Karpas-422 (cell line): Measurements from ENCODE around the gene GRM4. TPM values are rescaled to one million over a fixed set of nuclear protein-coding genes. Genes with fewer than 3 reads are reported as not detected.

Experiments
- DNase-seq: peaks from one replicate; pipeline ENCODE4 v3.0.0-alpha.2; 2015
- H2AFZ ChIP-seq: fragments of 200-600 bp; sonication (generic); 2 replicates; pipeline ENCODE4 v1.6.1; 2014; ENCODE audit warnings: antibody characterized with exemption, low read length, mixed read lengths
- H3K27ac ChIP-seq: fragments of 200-600 bp; sonication (generic); 2 replicates; pipeline ENCODE4 v1.5.1; 2014; ENCODE audit warnings: mild to moderate bottlenecking, low read length, moderate library complexity
- H3K27me3 ChIP-seq: fragments of 200-600 bp; sonication (generic); 2 replicates; pipeline ENCODE4 v1.6.1; 2014; ENCODE audit warnings: low read length, mixed read lengths
- H3K36me3 ChIP-seq: fragments of 200-600 bp; sonication (generic); 2 replicates; pipeline ENCODE4 v1.6.1; 2014; ENCODE audit warnings: low read length, mixed read lengths; ENCODE audit not compliant: insufficient read depth
- H3K4me1 ChIP-seq: fragments of 200-600 bp; sonication (generic); 2 replicates; pipeline ENCODE4 v1.6.1; 2014; ENCODE audit warnings: mild to moderate bottlenecking, low read length, mixed read lengths
- H3K4me2 ChIP-seq: fragments of 200-600 bp; sonication (generic); 2 replicates; pipeline ENCODE4 v1.6.1; 2014; ENCODE audit warnings: low read length, low read depth, mild to moderate bottlenecking; ENCODE audit not compliant: poor library complexity, severe bottlenecking
- H3K4me3 ChIP-seq: fragments of 200-600 bp; sonication (generic); 2 replicates; pipeline ENCODE4 v1.5.1; 2014; ENCODE audit warnings: mild to moderate bottlenecking, antibody characterized with exemption, low read length, mixed read lengths
- H3K79me2 ChIP-seq: fragments of 200-600 bp; sonication (generic); 2 replicates; pipeline ENCODE4 v1.6.1; 2014; ENCODE audit warnings: mild to moderate bottlenecking, low read length, mixed read lengths
- H3K9ac ChIP-seq: fragments of 200-600 bp; sonication (generic); 2 replicates; pipeline ENCODE4 v1.6.0; 2014; ENCODE audit warnings: low read length
- H3K9me2 ChIP-seq: fragments of 200-600 bp; sonication (generic), shearing (Covaris generic); replicated peaks from 2 replicates; pipeline ENCODE4 v1.6.0; 2014; ENCODE audit warnings: mild to moderate bottlenecking, low read length, moderate library complexity; ENCODE audit not compliant: insufficient read depth
- H3K9me3 ChIP-seq: fragments of 300-700, 200-600 bp; sonication (generic); 2 replicates; pipeline ENCODE4 v1.6.1; 2014; ENCODE audit warnings: low read length, mixed read lengths
- H4K20me1 ChIP-seq: fragments of 200-600 bp; sonication (generic); 2 replicates; pipeline ENCODE4 v1.6.1; 2014; ENCODE audit warnings: mild to moderate bottlenecking, antibody characterized with exemption, low read length, low read depth; ENCODE audit not compliant: insufficient read depth
- total RNA-seq: library from RNA; depleted of rRNA; stranded (reverse); fragments of >200 nt; shearing (Covaris generic); gene quantifications from 2 replicates; pipeline ENCODE4 v1.2.3, GENCODE V29; 2014; ENCODE audit warnings: low replicate concordance

Gene GRM4
- total RNA-seq, 1 experiment from 2014 or later: not detected

GRCh38 chr6:34027445-34027936, 118.4 kb downstream of the GRM4 start:
- Histone ChIP-seq H3K36me3 (no peaks in the 10 kb centered on the region), H2AFZ (no peak overlapping the region), H3K9me3 (no peaks in the 10 kb centered on the region), H3K4me2 (no peak overlapping the region), H3K27ac (no peak overlapping the region), H3K9ac (no peak overlapping the region), H3K4me1 (peaks cover 13% of the 10 kb centered on the region), H4K20me1 (no peaks in the 10 kb centered on the region), H3K4me3 (no peak overlapping the region), H3K27me3 (no peaks in the 10 kb centered on the region; the same call in 1 of the 2 replicates), H3K79me2 (no peaks in the 10 kb centered on the region), H3K9me2 (no peaks in the 10 kb centered on the region)
- peak; percentile 83 for DNase-seq

- Histone ChIP-seq H3K9me3 (no peaks in the 10 kb centered on the region), H3K4me2 (no peak overlapping the region), H3K27me3 (no peaks in the 10 kb centered on the region; the same call in 1 of the 2 replicates), H4K20me1 (no peaks in the 10 kb centered on the region), H3K9me2 (no peaks in the 10 kb centered on the region), H3K4me1 (no peaks in the 10 kb centered on the region; the same call in 1 of the 2 replicates), H3K4me3 (no peak overlapping the region), H3K36me3 (no peaks in the 10 kb centered on the region), H3K27ac (no peak overlapping the region), H2AFZ (no peak overlapping the region), H3K9ac (no peak overlapping the region), H3K79me2 (no peaks in the 10 kb centered on the region)
- no peak for DNase-seq
Observed at GRCh38 chr6:34025861-34026260, 120.0 kb downstream of the GRM4 start.

GRCh38 chr6:34025112-34025807, 120.6 kb downstream of the GRM4 start:
- Histone ChIP-seq H4K20me1 (no peaks in the 10 kb centered on the region), H2AFZ (no peak overlapping the region), H3K27me3 (no peaks in the 10 kb centered on the region; the same call in 1 of the 2 replicates), H3K79me2 (no peaks in the 10 kb centered on the region), H3K36me3 (no peaks in the 10 kb centered on the region), H3K4me3 (no peak overlapping the region), H3K4me2 (no peak overlapping the region), H3K9ac (no peak overlapping the region), H3K9me2 (no peaks in the 10 kb centered on the region), H3K4me1 (no peaks in the 10 kb centered on the region), H3K9me3 (no peaks in the 10 kb centered on the region), H3K27ac (no peak overlapping the region)
- no peak for DNase-seq

- Histone ChIP-seq H4K20me1 (no peaks in the 10 kb centered on the region), H3K27me3 (no peaks in the 10 kb centered on the region; the same call in 1 of the 2 replicates), H2AFZ (no peak overlapping the region), H3K9me3 (no peaks in the 10 kb centered on the region), H3K4me2 (no peak overlapping the region), H3K9me2 (no peaks in the 10 kb centered on the region), H3K4me1 (no peaks in the 10 kb centered on the region), H3K36me3 (no peaks in the 10 kb centered on the region), H3K27ac (no peak overlapping the region), H3K79me2 (no peaks in the 10 kb centered on the region), H3K4me3 (no peak overlapping the region), H3K9ac (no peak overlapping the region)
- DNase-seq: no peak
Observed at GRCh38 chr6:34022873-34023255, 123.0 kb downstream of the GRM4 start.

- H3K9me3 ChIP-seq: no peaks in the 10 kb centered on the region
- H3K36me3 ChIP-seq: no peaks in the 10 kb centered on the region
- no peak overlapping the region for H3K4me3 ChIP-seq
- H3K79me2 ChIP-seq: no peaks in the 10 kb centered on the region
- no peak overlapping the region for H3K9ac ChIP-seq
- H4K20me1 ChIP-seq: no peaks in the 10 kb centered on the region
- no peak overlapping the region for H3K27ac ChIP-seq
- no peaks in the 10 kb centered on the region for H3K4me1 ChIP-seq
- no peaks in the 10 kb centered on the region for H3K9me2 ChIP-seq
- no peak overlapping the region for H3K4me2 ChIP-seq
- H3K27me3 ChIP-seq: no peaks in the 10 kb centered on the region; the same call in 1 of the 2 replicates
- H2AFZ ChIP-seq: no peak overlapping the region
- no peak for DNase-seq
Observed at GRCh38 chr6:34022250-34022872, 123.5 kb downstream of the GRM4 start.

GRCh38 chr6:34021554-34022190, 124.2 kb downstream of the GRM4 start:
- H3K9ac ChIP-seq: no peak overlapping the region
- H3K9me2 ChIP-seq: no peaks in the 10 kb centered on the region
- no peak for DNase-seq
- no peaks in the 10 kb centered on the region for H3K36me3 ChIP-seq
- H3K9me3 ChIP-seq: no peaks in the 10 kb centered on the region
- H3K79me2 ChIP-seq: no peaks in the 10 kb centered on the region
- H2AFZ ChIP-seq: no peak overlapping the region
- H3K4me2 ChIP-seq: no peak overlapping the region
- no peak overlapping the region for H3K4me3 ChIP-seq
- no peaks in the 10 kb centered on the region for H3K4me1 ChIP-seq
- H4K20me1 ChIP-seq: no peaks in the 10 kb centered on the region
- H3K27me3 ChIP-seq: no peaks in the 10 kb centered on the region; the same call in 1 of the 2 replicates
- H3K27ac ChIP-seq: no peak overlapping the region

GRCh38 chr6:34020807-34021553, 124.9 kb downstream of the GRM4 start:
- H3K36me3 ChIP-seq: no peaks in the 10 kb centered on the region
- no peak overlapping the region for H2AFZ ChIP-seq
- no peak for DNase-seq
- no peaks in the 10 kb centered on the region for H3K9me2 ChIP-seq
- no peaks in the 10 kb centered on the region for H4K20me1 ChIP-seq
- no peaks in the 10 kb centered on the region for H3K79me2 ChIP-seq
- no peak overlapping the region for H3K27ac ChIP-seq
- H3K27me3 ChIP-seq: no peaks in the 10 kb centered on the region; the same call in 1 of the 2 replicates
- H3K4me1 ChIP-seq: no peaks in the 10 kb centered on the region
- H3K4me3 ChIP-seq: no peak overlapping the region
- H3K4me2 ChIP-seq: no peak overlapping the region
- H3K9me3 ChIP-seq: 0 out of 2 replicates have a peak, but pooled peaks cover 4% of the 10 kb centered on the region
- H3K9ac ChIP-seq: no peak overlapping the region
